ENCODE results near the gene TTC22. TPM values are rescaled to one million over a fixed set of nuclear protein-coding genes. Genes with fewer than 3 reads are reported as not detected.

Gene TTC22
- total RNA-seq, 1 donor from 2014 or later: not detected

- H3K27me3 ChIP-seq (ENCODE audit: control insufficient read depth in 3 of 3, insufficient read depth in 3 of 3, low read length in 3 of 3): no peaks in the 10 kb centered on the region
- no peak overlapping the region for H3K27ac ChIP-seq (ENCODE audit: low read depth, low read length)
- peaks cover 0 to 20% (median 19%) of the 10 kb centered on the region in 3 donors for H3K36me3 ChIP-seq (ENCODE audit: control insufficient read depth in 3 of 3, insufficient read depth in 3 of 3, low read length in 3 of 3)
- H3K4me1 ChIP-seq (ENCODE audit: control insufficient read depth in 3 of 3, insufficient read depth in 3 of 3, low read length in 3 of 3): no peaks in the 10 kb centered on the region
- no peak overlapping the region for H3K9ac ChIP-seq (ENCODE audit: low read depth in 1 of 3, low read length in 3 of 3)
- no peaks in the 10 kb centered on the region for H3K9me3 ChIP-seq (ENCODE audit: control insufficient read depth in 3 of 3, low read length in 3 of 3)
- no peak overlapping the region for H3K4me3 ChIP-seq (ENCODE audit: low read length in 3 of 3)
These were observed 43.4 kb upstream of the TTC22 start for GRCh38 chr1:54844564-54844963.

- Histone ChIP-seq H3K4me1 (ENCODE audit: control insufficient read depth in 3 of 3, insufficient read depth in 3 of 3, low read length in 3 of 3) (no peaks in the 10 kb centered on the region), H3K36me3 (ENCODE audit: control insufficient read depth in 3 of 3, insufficient read depth in 3 of 3, low read length in 3 of 3) (peaks cover 0 to 13% (median 9%) of the 10 kb centered on the region in 3 donors), H3K4me3 (ENCODE audit: low read length in 3 of 3) (no peak overlapping the region), H3K9ac (ENCODE audit: low read depth in 1 of 3, low read length in 3 of 3) (no peak overlapping the region), H3K27ac (ENCODE audit: low read depth, low read length) (no peak overlapping the region), H3K9me3 (ENCODE audit: control insufficient read depth in 3 of 3, low read length in 3 of 3) (no peaks in the 10 kb centered on the region), H3K27me3 (ENCODE audit: control insufficient read depth in 3 of 3, insufficient read depth in 3 of 3, low read length in 3 of 3) (no peaks in the 10 kb centered on the region)
These were observed 42.3 kb upstream of the TTC22 start for GRCh38 chr1:54843449-54843848.

GRCh38 chr1:54842963-54843362 is 41.8 kb upstream of the TTC22 start:
- Histone ChIP-seq H3K9me3 (ENCODE audit: control insufficient read depth in 3 of 3, low read length in 3 of 3) (no peaks in the 10 kb centered on the region), H3K4me1 (ENCODE audit: control insufficient read depth in 3 of 3, insufficient read depth in 3 of 3, low read length in 3 of 3) (no peaks in the 10 kb centered on the region)

GRCh38 chr1:54842206-54842915 is 41.2 kb upstream of the TTC22 start:
- Histone ChIP-seq H3K9me3 (ENCODE audit: control insufficient read depth in 3 of 3, low read length in 3 of 3) (no peaks in the 10 kb centered on the region), H3K27me3 (ENCODE audit: control insufficient read depth in 3 of 3, insufficient read depth in 3 of 3, low read length in 3 of 3) (no peaks in the 10 kb centered on the region), H3K36me3 (ENCODE audit: control insufficient read depth in 3 of 3, insufficient read depth in 3 of 3, low read length in 3 of 3) (peaks cover 0 to 8% (median 4%) of the 10 kb centered on the region in 3 donors), H3K9ac (ENCODE audit: low read depth in 1 of 3, low read length in 3 of 3) (no peak overlapping the region), H3K4me3 (ENCODE audit: low read length in 3 of 3) (no peak overlapping the region), H3K27ac (ENCODE audit: low read depth, low read length) (no peak overlapping the region), H3K4me1 (ENCODE audit: control insufficient read depth in 3 of 3, insufficient read depth in 3 of 3, low read length in 3 of 3) (no peaks in the 10 kb centered on the region)

More at GRCh38 chr1:54842963-54843362, 41.8 kb upstream of the TTC22 start:
- Histone ChIP-seq H3K4me3 (ENCODE audit: low read length in 3 of 3) (no peak overlapping the region), H3K27me3 (ENCODE audit: control insufficient read depth in 3 of 3, insufficient read depth in 3 of 3, low read length in 3 of 3) (no peaks in the 10 kb centered on the region), H3K27ac (ENCODE audit: low read depth, low read length) (no peak overlapping the region), H3K36me3 (ENCODE audit: control insufficient read depth in 3 of 3, insufficient read depth in 3 of 3, low read length in 3 of 3) (peaks cover 0 to 9% (median 6%) of the 10 kb centered on the region in 3 donors), H3K9ac (ENCODE audit: low read depth in 1 of 3, low read length in 3 of 3) (no peak overlapping the region)

GRCh38 chr1:54839824-54840223 is 38.7 kb upstream of the TTC22 start:
- no peaks in the 10 kb centered on the region for H3K4me1 ChIP-seq (ENCODE audit: control insufficient read depth in 3 of 3, insufficient read depth in 3 of 3, low read length in 3 of 3)
- H3K36me3 ChIP-seq (ENCODE audit: control insufficient read depth in 3 of 3, insufficient read depth in 3 of 3, low read length in 3 of 3): no peaks in the 10 kb centered on the region
- no peak overlapping the region for H3K9ac ChIP-seq (ENCODE audit: low read depth in 1 of 3, low read length in 3 of 3)
- H3K9me3 ChIP-seq (ENCODE audit: control insufficient read depth in 3 of 3, low read length in 3 of 3): no peaks in the 10 kb centered on the region
- H3K4me3 ChIP-seq (ENCODE audit: low read length in 3 of 3): no peak overlapping the region
- no peak overlapping the region for H3K27ac ChIP-seq (ENCODE audit: low read depth, low read length)
- peaks cover 0 to 3% (median 3%) of the 10 kb centered on the region in 3 donors for H3K27me3 ChIP-seq (ENCODE audit: control insufficient read depth in 3 of 3, insufficient read depth in 3 of 3, low read length in 3 of 3)

GRCh38 chr1:54838565-54839180 is 37.5 kb upstream of the TTC22 start:
- Histone ChIP-seq H3K27me3 (ENCODE audit: control insufficient read depth in 3 of 3, insufficient read depth in 3 of 3, low read length in 3 of 3) (peaks cover 0 to 3% (median 3%) of the 10 kb centered on the region in 3 donors), H3K27ac (ENCODE audit: low read depth, low read length) (no peak overlapping the region), H3K4me3 (ENCODE audit: low read length in 3 of 3) (no peak overlapping the region), H3K9ac (ENCODE audit: low read depth in 1 of 3, low read length in 3 of 3) (no peak overlapping the region), H3K36me3 (ENCODE audit: control insufficient read depth in 3 of 3, insufficient read depth in 3 of 3, low read length in 3 of 3) (no peaks in the 10 kb centered on the region), H3K4me1 (ENCODE audit: control insufficient read depth in 3 of 3, insufficient read depth in 3 of 3, low read length in 3 of 3) (no peaks in the 10 kb centered on the region), H3K9me3 (ENCODE audit: control insufficient read depth in 3 of 3, low read length in 3 of 3) (no peaks in the 10 kb centered on the region)

GRCh38 chr1:54837002-54837853 is 36.1 kb upstream of the TTC22 start:
- H3K4me3 ChIP-seq (ENCODE audit: low read length in 3 of 3): no peak overlapping the region
- no peak overlapping the region for H3K27ac ChIP-seq (ENCODE audit: low read depth, low read length)
- H3K9me3 ChIP-seq (ENCODE audit: control insufficient read depth in 3 of 3, low read length in 3 of 3): no peaks in the 10 kb centered on the region
- H3K27me3 ChIP-seq (ENCODE audit: control insufficient read depth in 3 of 3, insufficient read depth in 3 of 3, low read length in 3 of 3): peaks cover 3 to 5% (median 3%) of the 10 kb centered on the region in 3 donors
- no peaks in the 10 kb centered on the region for H3K4me1 ChIP-seq (ENCODE audit: control insufficient read depth in 3 of 3, insufficient read depth in 3 of 3, low read length in 3 of 3)
- H3K36me3 ChIP-seq (ENCODE audit: control insufficient read depth in 3 of 3, insufficient read depth in 3 of 3, low read length in 3 of 3): no peaks in the 10 kb centered on the region
- H3K9ac ChIP-seq (ENCODE audit: low read depth in 1 of 3, low read length in 3 of 3): no peak overlapping the region

GRCh38 chr1:54836594-54836993 is 35.5 kb upstream of the TTC22 start:
- Histone ChIP-seq H3K27ac (ENCODE audit: low read depth, low read length) (no peak overlapping the region), H3K4me1 (ENCODE audit: control insufficient read depth in 3 of 3, insufficient read depth in 3 of 3, low read length in 3 of 3) (no peaks in the 10 kb centered on the region), H3K27me3 (ENCODE audit: control insufficient read depth in 3 of 3, insufficient read depth in 3 of 3, low read length in 3 of 3) (peaks cover 3 to 5% (median 3%) of the 10 kb centered on the region in 3 donors), H3K36me3 (ENCODE audit: control insufficient read depth in 3 of 3, insufficient read depth in 3 of 3, low read length in 3 of 3) (no peaks in the 10 kb centered on the region), H3K9me3 (ENCODE audit: control insufficient read depth in 3 of 3, low read length in 3 of 3) (no peaks in the 10 kb centered on the region), H3K4me3 (ENCODE audit: low read length in 3 of 3) (no peak overlapping the region), H3K9ac (ENCODE audit: low read depth in 1 of 3, low read length in 3 of 3) (no peak overlapping the region)

- Histone ChIP-seq H3K27ac (ENCODE audit: low read depth, low read length) (no peak overlapping the region), H3K27me3 (ENCODE audit: control insufficient read depth in 3 of 3, insufficient read depth in 3 of 3, low read length in 3 of 3) (peaks cover 3 to 5% (median 3%) of the 10 kb centered on the region in 3 donors), H3K9ac (ENCODE audit: low read depth in 1 of 3, low read length in 3 of 3) (no peak overlapping the region), H3K9me3 (ENCODE audit: control insufficient read depth in 3 of 3, low read length in 3 of 3) (peaks cover 0 to 2% (median 0%) of the 10 kb centered on the region in 3 donors), H3K4me3 (ENCODE audit: low read length in 3 of 3) (no peak overlapping the region), H3K36me3 (ENCODE audit: control insufficient read depth in 3 of 3, insufficient read depth in 3 of 3, low read length in 3 of 3) (no peaks in the 10 kb centered on the region), H3K4me1 (ENCODE audit: control insufficient read depth in 3 of 3, insufficient read depth in 3 of 3, low read length in 3 of 3) (no peaks in the 10 kb centered on the region)
These were observed 34.8 kb upstream of the TTC22 start for GRCh38 chr1:54835970-54836369.
